ENCODE measurements around the gene RGS12. TPM values are rescaled to one million over a fixed set of nuclear protein-coding genes. Genes with fewer than 3 reads are reported as not detected.
A peak's percentile ranks its signal among the peaks of the same experiment; 100 is the strongest.
"Not testable (repeated sequence)": the region's sequence is repeated elsewhere in the genome, so short reads cannot be mapped to it uniquely, and the experiment has no call there.

Gene RGS12
- total RNA-seq, 1 donor from 2014 or later = 59.5 TPM

DNA sequence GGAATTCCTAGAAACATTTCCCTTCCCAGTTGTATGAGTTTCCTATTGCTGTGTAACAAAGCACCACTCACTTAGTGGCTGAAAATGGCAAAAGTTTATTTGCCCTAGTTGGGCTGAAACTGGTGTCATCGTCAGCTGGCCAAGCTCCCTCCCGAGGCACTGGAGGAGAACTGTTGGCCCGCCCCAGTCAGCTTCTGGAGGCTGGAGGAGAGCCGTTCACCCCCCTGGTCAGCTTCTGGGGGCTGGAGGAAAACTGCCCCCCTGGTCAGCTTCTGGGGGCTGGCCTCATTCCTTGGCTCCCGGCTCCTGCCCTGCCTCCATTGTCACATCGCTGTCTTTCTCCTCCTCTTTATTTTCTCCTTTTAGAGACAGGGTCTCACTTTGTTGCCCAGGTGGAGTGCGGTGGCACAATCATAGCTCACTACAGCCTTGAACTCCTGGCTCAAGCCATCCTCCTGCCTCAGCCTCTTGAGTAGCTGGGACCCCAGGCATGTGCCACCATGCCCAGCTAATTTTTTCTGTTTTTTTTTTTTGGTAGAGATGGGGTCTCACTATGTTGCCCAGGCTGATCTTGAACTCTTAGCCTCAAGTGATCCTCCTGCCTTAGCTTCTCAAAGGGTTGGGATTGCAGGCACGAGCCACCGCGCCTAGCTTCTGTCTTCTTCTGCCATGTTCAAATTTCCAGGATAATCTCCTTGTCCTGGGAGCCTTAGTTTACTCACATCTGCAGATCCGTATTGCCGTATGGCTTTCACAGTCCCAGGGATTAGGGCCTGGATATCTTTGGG, 3.2 kb downstream of the RGS12 start:
- DNase-seq = no peak
- ATAC-seq = no peak
- Histone ChIP-seq H3K36me3 (no peaks in the 10 kb centered on the region), H3K4me3 (no peak overlapping the region), H3K27me3 (ENCODE audit: low read depth) (no peaks in the 10 kb centered on the region), H3K4me1 (peaks cover 35% of the 10 kb centered on the region), H3K27ac (no peak overlapping the region), H3K9me3 (no peaks in the 10 kb centered on the region)
- TF ChIP-seq, protein P1, sequence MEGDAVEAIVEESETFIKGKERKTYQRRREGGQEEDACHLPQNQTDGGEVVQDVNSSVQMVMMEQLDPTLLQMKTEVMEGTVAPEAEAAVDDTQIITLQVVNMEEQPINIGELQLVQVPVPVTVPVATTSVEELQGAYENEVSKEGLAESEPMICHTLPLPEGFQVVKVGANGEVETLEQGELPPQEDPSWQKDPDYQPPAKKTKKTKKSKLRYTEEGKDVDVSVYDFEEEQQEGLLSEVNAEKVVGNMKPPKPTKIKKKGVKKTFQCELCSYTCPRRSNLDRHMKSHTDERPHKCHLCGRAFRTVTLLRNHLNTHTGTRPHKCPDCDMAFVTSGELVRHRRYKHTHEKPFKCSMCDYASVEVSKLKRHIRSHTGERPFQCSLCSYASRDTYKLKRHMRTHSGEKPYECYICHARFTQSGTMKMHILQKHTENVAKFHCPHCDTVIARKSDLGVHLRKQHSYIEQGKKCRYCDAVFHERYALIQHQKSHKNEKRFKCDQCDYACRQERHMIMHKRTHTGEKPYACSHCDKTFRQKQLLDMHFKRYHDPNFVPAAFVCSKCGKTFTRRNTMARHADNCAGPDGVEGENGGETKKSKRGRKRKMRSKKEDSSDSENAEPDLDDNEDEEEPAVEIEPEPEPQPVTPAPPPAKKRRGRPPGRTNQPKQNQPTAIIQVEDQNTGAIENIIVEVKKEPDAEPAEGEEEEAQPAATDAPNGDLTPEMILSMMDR (IDR thresholded peaks at IDR 0.05) = no peak
- intact Hi-C loops (cut with DNase I) = no loop called here

DNA sequence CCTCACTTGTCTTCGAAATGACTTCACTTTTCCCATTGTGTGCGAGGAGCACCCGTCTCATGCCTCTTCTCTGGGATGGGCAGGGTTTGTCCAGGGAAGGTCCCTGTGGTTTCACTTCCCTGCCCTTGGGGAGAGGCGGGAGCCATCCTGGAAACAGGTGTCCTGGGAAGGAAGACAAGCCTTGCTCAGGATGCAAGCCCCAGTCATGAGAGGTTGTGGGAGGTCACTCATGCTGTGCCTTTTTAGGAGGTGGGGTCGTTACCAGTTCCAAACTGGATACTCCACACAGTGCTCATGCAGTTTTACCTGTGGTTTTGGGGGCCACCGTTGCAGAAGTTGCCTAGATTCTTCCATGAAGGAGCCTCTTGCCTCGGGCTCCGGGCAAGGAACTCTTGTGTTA, 3.8 kb downstream of the RGS12 start:
- DNase-seq (no peak), ATAC-seq (no peak)
- intact Hi-C loops (cut with DNase I) = no loop called here

DNA sequence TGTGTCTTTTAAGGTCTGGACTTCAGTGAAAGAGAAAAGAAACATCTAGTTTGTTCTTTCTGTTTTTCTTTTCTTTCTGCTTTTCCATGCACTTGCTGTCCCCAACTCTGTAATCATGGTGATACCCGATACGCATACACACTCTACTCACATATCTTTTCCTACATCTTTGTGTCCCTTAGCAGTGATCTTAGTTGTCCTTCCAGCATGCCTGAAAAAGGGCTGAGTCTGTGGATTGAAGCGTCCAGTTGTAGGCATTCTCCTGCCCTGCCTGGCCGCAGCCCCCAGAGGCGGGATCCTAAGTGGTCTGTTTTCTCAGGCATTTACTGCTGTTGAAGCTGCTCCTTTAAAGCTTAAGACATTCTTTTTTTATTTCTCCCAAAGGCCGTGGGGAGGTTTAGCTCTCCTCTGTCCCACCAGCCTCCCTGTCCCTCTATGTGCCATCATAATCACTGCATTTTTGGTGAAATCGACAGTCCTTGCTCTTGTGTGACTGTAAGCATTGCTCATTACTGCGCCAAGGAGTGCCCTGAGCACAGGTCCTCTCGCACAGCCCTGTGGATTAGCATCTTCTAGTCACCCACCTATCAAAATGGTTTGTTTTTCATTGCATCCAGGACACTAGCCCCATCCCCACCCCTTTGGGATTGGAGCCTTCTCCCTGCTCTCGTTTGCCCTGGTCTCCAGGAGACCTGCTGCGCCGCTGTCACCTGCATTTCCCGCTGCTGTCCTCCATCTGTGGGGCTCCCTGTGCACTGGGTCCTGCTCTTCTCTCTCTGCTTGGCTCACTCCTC, 4.4 kb downstream of the RGS12 start:
- intact Hi-C loops (cut with DNase I) = no loop called here
- Histone ChIP-seq H3K27ac (no peak overlapping the region), H3K9me3 (no peaks in the 10 kb centered on the region), H3K27me3 (ENCODE audit: low read depth) (no peaks in the 10 kb centered on the region), H3K36me3 (no peaks in the 10 kb centered on the region), H3K4me3 (no peak overlapping the region), H3K4me1 (peaks cover 35% of the 10 kb centered on the region)
- ATAC-seq = no peak
- no peak for DNase-seq
- TF ChIP-seq, protein P1 (IDR thresholded peaks at IDR 0.05) = no peak

More for the DNA sequence above, 3.8 kb downstream of the RGS12 start:
- Histone ChIP-seq H3K9me3 (no peaks in the 10 kb centered on the region), H3K4me1 (peaks cover 31% of the 10 kb centered on the region), H3K27me3 (ENCODE audit: low read depth) (no peaks in the 10 kb centered on the region), H3K36me3 (no peaks in the 10 kb centered on the region), H3K4me3 (no peak overlapping the region), H3K27ac (no peak overlapping the region)
- TF ChIP-seq, protein P1 (IDR thresholded peaks at IDR 0.05) = no peak

DNA sequence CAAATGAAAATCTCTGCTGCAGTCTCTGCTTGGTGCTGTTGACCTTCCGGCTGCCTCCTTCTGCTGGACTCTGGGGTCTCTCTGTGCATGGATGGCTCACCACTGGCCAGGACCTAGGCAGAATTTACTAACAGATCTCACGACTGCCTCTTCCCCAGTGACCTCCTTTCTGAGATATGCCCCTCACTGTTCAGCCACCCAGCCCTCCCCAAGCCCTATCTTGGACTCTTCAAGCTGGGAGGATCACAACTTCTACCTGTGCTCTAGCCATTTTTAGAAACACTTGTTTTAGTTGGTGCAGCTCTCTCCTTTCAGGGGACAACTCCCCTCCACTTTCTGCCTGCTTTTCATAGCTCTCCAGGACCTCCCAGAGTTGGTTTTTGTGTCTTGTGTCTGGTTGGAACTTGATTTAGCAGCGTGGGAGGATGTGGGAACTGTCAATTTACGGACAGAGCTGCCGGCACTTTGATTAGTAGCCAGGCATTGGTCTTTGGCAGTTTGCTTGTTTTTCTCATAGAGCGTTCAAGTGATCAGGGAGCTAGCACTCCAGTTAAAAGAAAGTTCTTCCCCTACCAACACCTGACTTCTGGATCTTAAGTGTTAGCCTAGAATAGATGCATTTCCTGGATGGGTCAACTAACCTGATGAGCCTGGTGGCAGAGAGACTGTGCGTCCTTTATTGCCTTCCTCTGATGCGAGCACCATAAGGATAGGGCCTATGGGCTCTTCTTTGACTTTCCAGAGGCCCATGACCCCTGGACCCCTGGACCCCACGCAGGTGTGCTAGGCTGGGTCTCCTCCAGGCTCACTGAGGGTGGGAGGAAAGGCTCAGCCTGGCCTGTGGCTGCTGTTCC, 6.5 kb downstream of the RGS12 start:
- TF ChIP-seq, protein P1 (IDR thresholded peaks at IDR 0.05) = no peak
- intact Hi-C loops (cut with DNase I) = no loop called here

DNA sequence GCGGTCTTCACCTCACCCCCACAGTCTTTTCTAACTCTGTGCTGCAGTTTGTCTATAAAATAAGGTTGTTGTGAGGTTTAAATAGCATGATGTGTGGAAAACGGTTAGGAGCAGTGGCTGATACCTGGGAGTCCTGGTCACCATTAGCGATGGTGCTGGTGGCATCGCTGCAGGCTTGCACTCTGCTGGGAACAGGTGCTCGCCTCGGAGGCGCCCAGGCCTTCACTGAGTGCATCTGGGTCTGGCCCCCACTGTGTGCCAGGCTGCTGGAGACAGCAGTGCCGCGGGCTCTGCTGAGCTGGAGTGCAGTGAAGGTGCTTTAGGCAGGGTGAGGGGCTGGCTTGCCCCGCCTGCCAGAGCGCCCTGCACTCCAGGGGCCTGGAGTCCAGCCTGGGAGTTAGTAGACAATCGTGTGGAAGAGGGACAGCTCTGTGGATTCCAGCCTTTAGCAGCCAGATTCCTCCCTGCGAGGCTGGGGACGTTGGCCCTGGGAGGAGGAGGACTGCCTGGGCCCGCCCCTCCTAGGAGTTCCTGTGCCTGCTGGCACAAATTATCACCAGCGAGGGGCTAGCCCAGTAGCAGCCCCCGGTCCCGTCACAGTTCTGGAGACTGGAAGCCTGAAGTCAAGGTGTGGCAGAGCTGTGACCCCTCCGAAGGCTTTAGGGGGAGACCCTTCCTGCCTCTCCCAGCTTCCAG, 7.3 kb downstream of the RGS12 start:
- no peaks in the 10 kb centered on the region for H3K27me3 ChIP-seq (ENCODE audit: low read depth)
- DNase-seq (no peak), ATAC-seq (no peak)
- peaks cover 38% of the 10 kb centered on the region for H3K4me1 ChIP-seq
- TF ChIP-seq, protein P1 (IDR thresholded peaks at IDR 0.05) = no peak
- no peaks in the 10 kb centered on the region for H3K36me3 ChIP-seq
- H3K9me3 ChIP-seq = no peaks in the 10 kb centered on the region
- no peak overlapping the region for H3K27ac ChIP-seq
- intact Hi-C loops (cut with DNase I) = no loop called here
- no peak overlapping the region for H3K4me3 ChIP-seq

More for the DNA sequence above, 6.5 kb downstream of the RGS12 start:
- DNase-seq (no peak), ATAC-seq (peak in 1 of 2 donors; percentile 20)
- H3K36me3 ChIP-seq = no peaks in the 10 kb centered on the region
- no peak overlapping the region for H3K4me3 ChIP-seq
- H3K27ac ChIP-seq = no peak overlapping the region
- H3K27me3 ChIP-seq (ENCODE audit: low read depth) = no peaks in the 10 kb centered on the region
- no peaks in the 10 kb centered on the region for H3K9me3 ChIP-seq
- peaks cover 35% of the 10 kb centered on the region for H3K4me1 ChIP-seq

DNA sequence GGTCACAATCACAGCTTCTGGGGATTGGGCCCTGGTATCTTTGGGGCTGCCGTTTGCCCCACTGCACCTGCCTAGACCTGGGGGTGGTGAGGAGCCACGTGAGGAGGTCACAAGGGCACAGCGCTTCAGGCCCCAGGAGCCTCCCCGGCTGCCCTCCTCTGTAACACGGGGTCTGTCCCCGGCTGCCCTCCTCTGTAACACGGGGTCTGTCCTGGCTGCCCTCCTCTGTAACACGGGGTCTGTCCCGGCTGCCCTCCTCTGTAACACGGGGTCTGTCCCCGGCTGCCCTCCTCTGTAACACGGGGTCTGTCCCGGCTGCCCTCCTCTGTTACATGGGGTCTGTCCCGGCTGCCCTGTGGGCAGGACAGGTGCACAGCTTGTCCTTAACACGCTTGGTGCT, 8.1 kb downstream of the RGS12 start:
- ATAC-seq; H3K36me3 ChIP-seq; H3K27ac ChIP-seq; intact Hi-C loops (cut with DNase I); H3K9me3 ChIP-seq; H3K4me3 ChIP-seq; DNase-seq; H3K27me3 ChIP-seq (ENCODE audit: low read depth): not testable (repeated sequence)
- H3K4me1 ChIP-seq = peaks cover 45% of the 10 kb centered on the region
